Measurements from ENCODE around the gene KY. TPM values are rescaled to one million over a fixed set of nuclear protein-coding genes. Genes with fewer than 3 reads are reported as not detected.

Gene KY
- total and polyA plus RNA-seq, 2 of the 8 experiments (the other 6 are each of a cell fraction or from before 2014, with no cell fraction given) = not detected

GRCh38 chr3:134681522-134681900 lies 30.7 kb upstream of the KY start:
- Histone ChIP-seq H3K23ac (ENCODE audit: insufficient read length) (no peak overlapping the region), H2BK15ac (ENCODE audit: low read length) (no peak overlapping the region), H3K18ac (ENCODE audit: extremely low read depth, low read length) (no peak overlapping the region), H3K4me2 (ENCODE audit: insufficient read depth in 1 of 2, low read depth in 2 of 2, low read length in 2 of 2) (no peak overlapping the region), H3K56ac (replicated peaks; ENCODE audit: insufficient read length, low read depth, low read length) (no peak overlapping the region), H2BK5ac (ENCODE audit: low read depth, low read length) (no peak overlapping the region), H3K4me3 (ENCODE audit: extremely low read depth in 1 of 4, insufficient read depth in 2 of 4, low read depth in 3 of 4, low read length in 4 of 4) (no peak overlapping the region), H4K91ac (replicated peaks; ENCODE audit: insufficient read length, low read length) (no peak overlapping the region), H2AK5ac (ENCODE audit: low read depth, low read length) (no peak overlapping the region), H3K14ac (ENCODE audit: insufficient read length) (no peak overlapping the region), H3K36me3 (ENCODE audit: control insufficient read depth in 2 of 4, insufficient read depth in 4 of 4, low read length in 3 of 4) (no peaks in the 10 kb centered on the region), H3K27me3 (replicated peaks in 1 of 4; ENCODE audit: control insufficient read depth in 3 of 4, extremely low read depth in 1 of 4, insufficient read depth in 3 of 4, low read length in 3 of 4) (peaks cover 0 to 3% (median under 1%) of the 10 kb centered on the region in 4 experiments; a peak in 3 of 7 replicates), H3K4ac (replicated peaks; ENCODE audit: insufficient read length, low read depth, low read length) (no peak overlapping the region), H2BK120ac (replicated peaks; ENCODE audit: low read depth, low read length) (no peak overlapping the region), H3K79me1 (ENCODE audit: low read depth, low read length) (no peaks in the 10 kb centered on the region), H3K27ac (ENCODE audit: low read depth, low read length) (no peak overlapping the region), H2BK12ac (ENCODE audit: low read depth, low read length) (no peak overlapping the region), H4K5ac (ENCODE audit: insufficient read length, low read depth, low read length) (no peak overlapping the region), H2AFZ (ENCODE audit: low read length) (no peak overlapping the region), H3K4me1 (replicated peaks in 1 of 4; ENCODE audit: control insufficient read depth in 3 of 4, insufficient read depth in 4 of 4, low read length in 3 of 4) (no peaks in the 10 kb centered on the region), H3K9me3 (ENCODE audit: insufficient read depth in 2 of 2, low read depth in 1 of 2, low read length in 1 of 2) (no peaks in the 10 kb centered on the region), H3K79me2 (ENCODE audit: control insufficient read depth in 1 of 2, insufficient read depth in 2 of 2, low read length in 2 of 2) (no peaks in the 10 kb centered on the region), H3K9ac (replicated peaks in 1 of 4; ENCODE audit: extremely low read depth in 1 of 4, low read depth in 3 of 4, low read length in 3 of 4) (no peak overlapping the region), H3K23me2 (ENCODE audit: low read depth, low read length) (no peaks in the 10 kb centered on the region), H4K20me1 (replicated peaks in 1 of 2; ENCODE audit: control insufficient read depth in 1 of 2, insufficient read depth in 2 of 2, low read length in 2 of 2) (no peaks in the 10 kb centered on the region), H2BK20ac (ENCODE audit: low read length) (no peak overlapping the region), H4K8ac (ENCODE audit: extremely low read depth, insufficient read depth, low read length) (no peak overlapping the region)
- 91% methylated on average over 6 of the region's 6 CpGs; no CpG with 5 or more reads in 1 of the 2 experiments for WGBS, 2 experiments (ENCODE audit: extremely low coverage in 1 of 2, insufficient coverage in 1 of 2, insufficient read length in 1 of 2, insufficient replicate concordance in 2 of 2, low coverage in 1 of 2, low lambda C conversion rate in 2 of 2, missing lambda C conversion rate in 1 of 2)
- FAIRE-seq = no peak
- ChIA-PET POLR2A (ENCODE audit: partially characterized antibody) (no interaction called here), CTCF (ENCODE audit: partially characterized antibody) (interaction anchor here (0.7 to 2.4 kb wide), 11 partner anchors 9 to 114 kb away, joined by 3 to 13 read pairs (median 3); partner anchors contain the start of gene EPHB1)
- no peak for DNase-seq (ENCODE audit: low read depth in 1 of 2, low spot score in 2 of 2)
- no peak for TF ChIP-seq MAFK (IDR thresholded peaks at IDR 0.05; ENCODE audit: low read depth, low read length)
- TF ChIP-seq RNF2 (IDR thresholded peaks at IDR 0.05; ENCODE audit: borderline replicate concordance, low read depth, low read length, missing control alignments, poor library complexity, severe bottlenecking) = no peak
- no peak for TF ChIP-seq SUZ12 (IDR thresholded peaks at IDR 0.05; ENCODE audit: low read length)

Data from H1 (cell line).